Measurements from ENCODE around the gene APOD.
A peak's percentile ranks its signal among the peaks of the same experiment; 100 is the strongest.

Gene APOD

DNA sequence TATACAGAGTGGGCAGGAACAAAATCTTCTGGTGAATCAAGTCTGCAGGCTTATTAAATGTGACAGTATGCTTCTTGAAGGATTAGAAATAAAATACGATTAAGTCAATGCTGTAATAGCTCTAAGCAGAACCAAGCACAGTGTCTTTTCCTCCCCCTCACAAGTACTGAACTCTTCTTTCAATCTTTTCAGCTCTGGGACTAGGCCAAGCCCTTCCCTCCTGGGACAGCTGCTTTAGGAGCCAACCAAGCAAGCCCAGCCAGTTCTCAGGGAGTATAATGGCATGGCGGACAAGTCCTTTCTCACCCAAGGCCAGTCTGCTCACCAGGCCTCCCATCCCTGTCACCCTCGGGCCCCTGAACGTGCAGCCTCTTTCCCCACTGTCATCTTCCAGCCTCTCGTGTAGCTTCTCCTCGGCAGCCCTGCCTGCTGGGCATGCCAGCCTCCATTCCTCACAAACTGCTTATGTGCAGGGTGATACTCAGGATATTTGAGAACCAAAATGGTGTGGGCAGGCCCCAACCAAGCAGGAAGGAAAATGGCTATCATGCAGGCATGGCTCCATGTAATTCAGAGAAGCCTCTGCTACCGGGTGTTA lies 32.3 kb downstream of the APOD start:
- no peak for DNase-seq

DNA sequence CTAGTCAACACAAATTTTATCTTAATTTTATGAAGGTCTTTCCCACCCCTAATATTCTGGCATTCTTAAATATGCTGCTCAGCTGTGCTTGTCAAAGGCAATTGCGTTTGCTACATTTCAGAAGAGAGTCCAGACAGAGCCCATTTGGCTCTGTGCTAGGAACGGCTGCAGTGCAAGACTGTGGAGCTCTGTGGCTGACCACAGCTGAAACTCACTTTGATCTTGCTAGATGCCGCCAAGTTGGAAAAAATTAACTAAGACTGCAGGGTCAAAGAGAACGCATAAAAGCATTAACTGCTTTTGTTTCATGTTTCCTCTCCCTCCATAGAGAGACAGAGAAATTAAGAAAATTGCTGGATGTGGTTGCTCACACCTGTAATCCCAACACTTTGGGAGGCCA lies 33.0 kb downstream of the APOD start:
- peak; percentile 41 for DNase-seq

DNA sequence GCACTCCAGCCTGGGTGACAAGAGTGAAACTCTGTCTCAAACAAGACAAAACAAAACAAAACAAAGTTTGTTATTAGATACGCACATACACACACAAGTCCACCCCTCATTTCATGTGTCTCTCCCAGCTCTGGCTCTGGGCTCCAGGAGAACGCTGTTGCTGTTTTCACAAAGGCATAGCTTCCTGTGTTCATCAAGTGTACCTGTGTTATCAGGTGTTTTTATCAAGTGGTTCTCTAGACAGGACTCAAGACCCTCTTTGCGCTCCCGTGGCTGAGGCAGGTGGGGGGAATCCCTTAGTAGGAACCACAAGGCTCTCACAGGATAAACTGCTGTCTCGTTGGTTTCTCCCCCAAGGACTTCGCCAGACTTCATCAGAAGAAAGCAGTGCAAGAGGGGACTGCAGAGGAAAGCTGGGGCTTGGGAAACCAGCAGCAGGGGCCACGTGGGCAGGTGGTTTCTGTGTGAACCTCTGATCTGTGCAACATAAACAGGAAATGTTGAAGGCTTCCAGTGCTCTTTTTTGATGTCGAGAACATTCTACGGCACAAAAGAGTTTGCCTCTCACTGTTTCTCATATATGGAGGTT lies 33.7 kb downstream of the APOD start:
- DNase-seq = peak; percentile 85

DNA sequence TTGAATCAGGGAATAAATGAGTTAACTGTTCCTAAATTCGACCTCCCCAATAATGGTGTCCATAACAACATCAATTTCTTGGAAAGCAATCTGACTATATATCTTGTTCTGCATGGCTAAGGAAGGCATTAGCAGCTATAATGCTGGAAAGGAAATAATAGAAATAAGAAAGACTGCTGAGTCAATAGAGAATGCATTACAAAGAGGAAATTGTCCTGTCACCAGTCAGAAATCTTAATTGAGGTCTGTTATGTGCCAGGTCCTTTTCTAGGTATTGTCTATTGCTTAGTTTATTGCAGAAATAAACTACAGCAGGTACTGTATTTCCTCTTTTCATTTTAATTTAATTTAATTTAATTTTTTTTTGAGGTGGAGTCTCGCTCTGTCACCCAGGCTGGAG lies 34.8 kb downstream of the APOD start:
- no peak for DNase-seq

DNA sequence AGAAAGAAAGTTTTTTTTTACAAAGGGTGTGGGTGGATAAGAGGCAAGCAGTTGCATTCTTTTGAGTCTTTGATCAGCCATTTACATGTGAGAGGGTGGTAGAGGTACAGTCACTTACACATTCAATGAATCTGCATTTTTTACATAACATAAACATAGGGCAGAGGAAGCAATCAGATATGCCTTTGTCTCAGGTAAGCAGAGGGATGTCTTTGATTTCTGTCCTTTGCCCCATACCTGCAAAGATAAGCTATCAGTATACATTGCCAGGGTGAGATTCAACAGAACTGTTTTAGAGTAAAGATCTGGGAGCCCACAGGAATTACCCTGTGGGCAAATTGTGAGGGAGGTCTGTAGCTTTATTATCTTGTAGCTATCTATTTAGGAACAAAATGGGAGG lies 35.2 kb downstream of the APOD start:
- DNase-seq = no peak

DNA sequence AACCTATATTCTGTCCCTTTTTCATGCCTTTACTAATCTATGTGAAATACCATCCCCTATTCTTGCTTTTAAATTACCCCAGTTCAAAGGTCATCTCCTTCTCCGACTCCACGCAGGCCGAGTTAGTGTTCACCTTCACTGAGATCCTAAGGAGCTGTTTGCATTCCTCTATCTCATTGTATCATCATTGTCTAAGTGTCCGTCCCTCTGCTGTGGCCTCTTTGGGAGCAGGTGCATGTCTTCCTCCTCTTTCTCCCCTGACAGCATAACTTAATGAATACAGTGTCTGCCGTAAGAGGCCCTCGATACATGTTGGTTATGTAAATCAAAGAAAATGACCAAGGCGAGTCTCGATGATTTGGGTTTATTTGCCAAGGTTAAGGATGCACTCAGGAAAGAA lies 35.7 kb downstream of the APOD start:
- DNase-seq = no peak

DNA sequence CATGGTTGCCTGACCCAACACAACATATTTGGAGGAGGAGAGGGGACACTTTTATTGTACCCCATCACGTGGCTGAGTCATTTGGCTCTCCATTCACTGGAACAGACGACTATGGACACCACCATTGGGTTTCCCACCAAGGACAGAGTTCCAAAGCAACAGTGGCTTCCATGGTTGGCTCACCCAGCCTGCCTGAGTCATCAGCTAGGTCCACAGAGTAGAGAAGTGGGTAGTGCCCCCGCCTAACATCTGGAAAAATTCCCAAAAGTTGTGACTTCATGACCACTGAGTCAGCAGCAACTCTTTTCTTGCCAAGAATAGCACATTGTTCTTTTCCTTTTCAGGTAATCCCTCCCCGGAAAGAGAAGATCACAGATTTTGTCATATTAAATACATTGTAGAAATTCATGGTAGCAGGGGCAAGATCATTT lies 37.6 kb downstream of the APOD start:
- no peak for DNase-seq

DNA sequence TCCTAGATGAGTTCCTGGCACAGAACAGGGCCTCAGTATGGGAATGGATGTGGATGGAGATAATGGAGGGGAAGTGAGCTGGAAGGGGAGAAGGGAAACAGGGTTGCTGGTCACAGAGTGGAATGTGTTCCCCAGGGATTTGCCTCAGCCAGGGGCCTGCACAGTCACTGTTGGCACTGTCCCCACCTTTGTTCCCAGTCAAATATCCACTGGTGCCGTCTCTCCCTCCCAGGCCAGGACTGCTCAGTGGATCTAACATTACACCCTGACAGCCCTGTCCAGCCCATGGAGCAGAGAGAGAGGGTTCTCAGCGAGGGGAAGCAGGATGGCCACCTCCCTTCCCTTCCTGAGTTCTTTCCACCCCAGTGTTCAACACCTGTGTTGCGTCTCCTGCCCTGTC lies 39.1 kb downstream of the APOD start:
- DNase-seq = no peak

DNA sequence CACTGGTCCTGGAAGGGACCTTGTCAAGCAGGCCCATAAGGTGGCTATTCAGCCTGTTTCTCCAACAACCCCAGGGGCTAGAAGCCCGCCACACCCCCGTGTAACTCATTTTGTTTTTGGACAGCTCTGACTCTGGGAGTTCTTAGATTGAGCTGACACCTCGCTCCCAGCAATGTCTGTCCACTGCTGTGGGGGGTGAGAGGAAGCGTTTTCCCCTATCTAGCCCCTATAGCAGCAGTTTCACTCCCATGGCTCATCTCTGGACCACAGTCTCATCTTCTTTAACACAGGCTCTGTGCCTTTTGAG lies 39.6 kb downstream of the APOD start:
- DNase-seq = no peak

DNA sequence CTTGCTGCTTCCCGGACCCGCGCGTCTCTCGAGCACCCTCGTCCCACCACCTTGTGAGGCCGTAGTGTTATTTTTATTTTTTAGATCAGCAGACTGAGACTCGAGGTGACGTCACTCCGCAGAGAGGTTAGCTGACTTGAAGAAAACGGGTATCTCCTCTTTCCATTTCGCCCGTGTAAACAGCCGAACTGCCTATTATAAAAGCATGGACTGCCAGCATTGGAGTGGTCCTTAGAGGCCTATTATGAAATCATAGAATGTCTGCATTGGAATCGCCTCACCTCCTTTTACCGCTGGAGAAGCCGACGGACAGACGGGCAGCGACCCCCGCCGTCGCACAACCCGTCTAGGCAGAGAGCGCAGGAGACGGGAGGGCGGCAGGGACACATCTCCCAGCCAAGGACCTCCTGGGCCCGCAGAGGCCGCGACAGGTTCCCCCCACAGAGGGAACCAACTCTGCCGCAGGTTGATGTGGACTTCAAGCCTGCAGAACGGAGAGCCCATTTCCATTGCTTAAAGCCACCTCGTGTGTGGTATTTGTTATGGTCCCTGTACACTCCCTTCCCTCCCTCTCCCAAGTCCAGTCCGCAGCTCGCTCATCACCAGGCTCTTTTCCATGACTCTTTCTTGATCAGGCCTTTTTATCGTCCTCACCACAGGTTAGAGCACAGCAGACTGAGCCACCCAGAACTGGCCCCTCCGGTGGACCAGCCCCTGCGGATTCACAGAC lies 40.1 kb downstream of the APOD start:
- DNase-seq = no peak

DNA sequence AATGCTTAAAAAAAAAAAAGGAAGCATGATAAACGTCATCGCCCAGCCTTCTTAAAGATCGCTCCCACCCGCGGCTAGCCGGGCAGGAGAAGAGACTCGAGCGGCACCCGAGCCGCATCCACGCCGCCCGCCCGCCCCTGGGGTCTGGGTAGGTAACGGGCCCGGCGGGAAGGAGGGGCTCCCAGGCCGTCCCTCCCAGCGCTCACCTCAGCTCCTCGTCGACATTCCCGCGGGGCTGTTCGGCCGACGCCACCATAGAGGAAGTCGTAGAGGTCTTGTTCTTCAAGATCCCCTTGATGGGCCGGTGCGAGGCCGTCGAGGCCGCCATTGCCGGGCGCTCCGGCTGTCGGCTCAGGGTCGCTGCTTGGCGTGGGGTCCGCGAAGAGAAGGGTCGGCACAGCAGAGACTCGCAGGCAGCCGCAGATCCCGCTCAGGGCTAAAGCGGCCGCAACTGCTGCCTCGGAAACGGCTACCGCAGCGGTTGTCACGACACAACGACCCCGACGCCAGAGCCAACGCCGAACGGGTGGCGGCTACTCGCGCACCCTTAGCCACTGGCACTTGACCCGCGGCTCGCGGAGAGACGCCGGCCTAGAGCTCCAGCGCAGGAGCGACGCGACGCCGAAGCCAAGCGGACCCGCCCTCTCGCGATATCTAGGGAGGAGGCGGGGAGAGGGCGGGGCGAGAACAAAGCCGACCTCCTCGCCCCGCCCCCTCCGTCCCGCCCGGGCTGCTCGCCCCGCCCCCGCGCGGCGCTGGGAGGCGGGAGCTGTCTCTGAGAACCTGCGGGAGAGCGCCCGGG lies 40.8 kb downstream of the APOD start, which contains the start of gene PPP1R2:
PPP1R2 (minus strand) TSS at position 628 of the 802 bp plus-strand sequence; CDS start at position 328, 300 bp downstream.
- peak; percentile 90 for DNase-seq

DNA sequence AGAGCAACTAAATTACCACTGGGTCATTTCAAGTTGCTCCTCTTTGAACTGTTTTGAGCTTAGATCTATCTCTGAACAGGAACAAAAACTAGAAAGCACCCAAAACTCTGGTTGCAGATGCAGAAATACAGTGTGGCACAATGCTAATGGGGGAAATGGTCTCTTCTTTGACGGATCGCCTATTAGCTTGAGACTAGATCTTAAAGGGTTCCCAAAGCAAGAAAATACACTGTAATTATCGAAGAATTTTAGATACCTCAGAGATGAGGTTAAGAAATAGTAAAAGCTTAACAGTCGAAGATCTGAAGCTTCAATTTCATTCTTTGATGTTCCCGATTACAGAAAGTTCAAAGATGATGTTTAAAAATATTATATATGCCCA lies 41.4 kb downstream of the APOD start:
- peak; percentile 37 for DNase-seq

DNA sequence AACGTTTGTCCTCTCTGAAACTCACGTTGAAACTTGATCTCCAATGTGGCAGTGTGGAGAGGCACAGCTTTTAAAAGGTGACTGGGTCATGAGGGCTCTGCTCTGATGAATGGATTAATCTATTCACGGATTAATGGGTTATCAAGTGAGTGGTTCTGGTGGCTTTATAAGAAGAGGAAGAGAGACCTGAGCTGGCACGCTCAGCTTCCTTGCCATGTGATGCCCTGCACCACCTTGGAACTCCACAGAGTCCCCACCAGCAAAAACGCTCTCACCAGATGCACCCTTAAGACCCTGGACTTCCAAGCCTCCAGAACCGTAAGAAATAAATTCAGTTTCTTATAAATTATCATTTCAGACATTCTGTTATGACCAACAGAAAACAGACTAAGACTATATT lies 43.2 kb downstream of the APOD start:
- no peak for DNase-seq

DNA sequence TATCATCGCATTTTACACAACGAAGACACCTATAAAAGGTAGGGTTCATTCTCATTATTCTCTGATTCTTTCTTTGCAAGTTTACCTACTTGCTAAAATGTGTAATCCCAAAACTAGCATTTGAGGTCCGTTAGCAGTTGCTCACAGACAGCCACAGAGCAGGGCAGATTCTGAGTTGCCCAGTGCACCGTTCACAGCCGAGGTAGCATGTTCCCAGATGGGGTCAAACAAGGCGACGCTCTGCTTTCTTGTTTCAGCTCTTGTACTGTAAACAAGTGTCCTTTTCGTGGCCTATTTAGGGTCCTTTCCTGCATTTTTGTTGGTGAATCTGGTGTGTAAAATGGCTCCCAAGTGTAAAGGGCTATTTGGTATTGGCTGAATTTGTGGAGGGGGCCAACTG lies 43.7 kb downstream of the APOD start:
- DNase-seq = no peak

DNA sequence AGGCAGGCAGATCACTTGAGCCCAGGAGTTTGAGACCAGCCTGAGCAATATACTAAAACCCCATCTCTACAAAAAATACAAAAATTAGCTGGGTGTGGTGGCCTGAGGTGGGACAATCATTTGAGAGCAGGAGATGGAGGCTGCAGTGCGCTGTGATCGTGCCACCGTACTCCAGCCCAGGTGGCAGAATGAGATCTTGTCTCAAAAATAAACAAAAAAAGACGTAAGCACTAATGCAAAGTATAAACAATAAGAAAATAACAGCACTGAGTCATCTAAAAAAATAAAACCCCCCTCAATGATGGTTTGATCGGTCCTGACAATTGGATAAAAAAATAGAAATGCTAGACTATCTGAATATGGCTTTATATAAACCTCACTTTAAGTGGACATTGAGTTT lies 44.3 kb downstream of the APOD start:
- DNase-seq = no peak

DNA sequence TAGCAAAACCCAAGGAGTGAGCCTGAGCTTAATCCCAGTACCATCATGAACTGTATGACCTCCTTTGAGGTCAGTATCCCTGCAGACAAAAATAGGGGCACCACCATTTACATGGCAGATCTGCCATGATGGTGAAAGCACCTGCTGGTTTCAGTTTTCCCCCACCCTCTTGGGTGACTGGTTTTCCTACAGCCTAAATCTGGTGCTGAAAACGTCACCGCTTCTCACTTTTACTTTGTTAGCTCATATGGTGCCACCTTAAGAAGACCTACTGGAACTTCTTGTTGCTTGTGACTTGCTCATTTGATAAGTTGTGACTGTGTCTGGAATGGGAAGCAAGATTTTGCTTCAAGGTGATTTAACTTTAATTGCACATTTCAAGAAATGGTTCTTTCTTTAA lies 45.7 kb downstream of the APOD start:
- DNase-seq = peak; percentile 63

DNA sequence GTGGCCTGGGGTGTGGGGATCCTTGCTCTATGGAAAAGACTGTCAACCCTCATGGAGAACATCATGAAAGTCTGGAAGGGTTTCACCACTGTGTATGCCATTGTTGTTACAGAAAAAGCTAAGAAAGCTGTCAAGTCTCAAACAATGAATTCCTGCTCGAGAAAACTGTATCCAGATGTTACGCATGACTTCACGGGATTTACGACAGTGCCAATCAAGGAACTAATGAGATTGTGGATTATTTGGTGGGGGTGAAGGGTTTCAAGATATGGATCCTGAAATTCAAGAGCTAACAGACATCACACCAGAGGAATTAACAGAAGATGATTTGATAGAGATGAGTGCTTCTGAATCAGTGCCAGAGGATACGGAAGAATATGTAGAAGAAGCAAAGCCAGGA lies 48.4 kb downstream of the APOD start:
- no peak for DNase-seq

DNA sequence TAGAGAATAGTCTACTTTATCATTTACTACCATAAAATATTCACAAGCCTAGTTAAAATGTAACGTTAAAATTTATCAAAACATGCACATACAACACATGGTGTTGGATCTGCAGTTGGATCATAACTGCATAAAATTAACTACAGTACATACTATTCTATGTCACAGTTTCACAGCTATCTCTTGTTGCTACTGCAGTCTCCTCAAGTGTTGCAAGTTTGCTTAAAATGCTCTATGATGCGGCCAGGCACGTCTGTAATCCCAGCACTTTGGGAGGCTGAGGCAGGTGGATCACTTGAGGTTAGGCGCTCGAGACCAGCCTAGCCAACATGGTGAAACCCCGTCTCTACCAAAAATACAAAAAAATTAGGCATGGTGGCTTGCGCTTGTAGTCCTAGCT lies 50.9 kb downstream of the APOD start:
- DNase-seq = no peak

DNA sequence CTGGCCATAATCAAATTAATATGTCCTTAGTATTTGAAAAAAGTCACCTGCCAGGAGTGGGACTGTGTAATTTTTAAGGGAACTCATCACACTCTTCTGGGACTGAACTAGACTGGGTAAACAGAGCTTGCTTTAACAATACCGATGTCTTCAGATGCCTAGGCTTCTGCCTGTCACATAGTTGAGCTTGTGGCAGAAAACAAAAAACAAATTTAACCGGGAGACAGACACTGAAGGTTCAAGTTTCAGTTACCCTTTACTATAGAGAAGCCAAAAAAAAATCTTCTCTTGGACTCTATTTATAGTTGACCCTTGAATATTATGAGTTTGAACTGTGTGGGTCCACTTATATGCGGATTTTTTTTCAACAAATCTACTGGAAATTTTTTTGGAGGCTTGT lies 51.4 kb downstream of the APOD start:
- DNase-seq = no peak

DNA sequence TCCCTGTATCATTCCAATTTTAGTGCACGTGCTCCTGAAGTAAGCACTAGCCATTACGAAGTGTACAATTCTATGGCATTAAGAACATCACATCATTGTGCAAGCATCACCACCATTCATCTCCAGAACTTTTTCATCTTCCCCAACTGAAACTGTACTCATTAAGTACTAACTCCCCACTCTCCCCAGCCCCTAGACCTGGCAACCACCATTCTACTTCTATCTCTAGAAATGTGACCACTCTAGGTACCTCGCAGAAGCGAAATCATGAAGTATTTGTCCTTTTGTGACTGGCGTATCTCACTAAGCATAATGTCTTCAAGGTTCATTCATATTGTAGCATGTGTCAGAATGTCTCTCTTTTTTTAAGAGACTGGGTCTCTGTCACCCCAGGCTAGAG lies 52.1 kb downstream of the APOD start:
- DNase-seq = no peak

DNA sequence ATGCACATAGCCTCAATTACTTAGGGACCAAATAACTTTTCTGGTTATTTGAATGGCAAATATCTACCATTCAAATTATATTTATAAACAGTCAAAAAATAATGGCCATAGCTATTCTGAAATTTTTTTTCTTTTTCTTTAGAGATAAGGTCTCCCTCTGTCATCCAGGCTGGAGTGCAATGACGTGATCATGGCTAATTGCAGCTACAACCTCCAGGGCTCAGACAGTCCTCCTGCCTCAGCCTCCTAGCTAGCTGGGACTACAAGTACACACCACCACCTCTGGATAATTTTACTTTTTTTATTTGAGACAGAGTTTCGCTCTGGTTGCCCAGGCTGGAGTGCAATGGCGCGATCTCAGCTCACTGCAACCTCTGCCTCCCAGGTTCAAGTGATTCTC lies 57.2 kb downstream of the APOD start:
- DNase-seq = no peak

DNA sequence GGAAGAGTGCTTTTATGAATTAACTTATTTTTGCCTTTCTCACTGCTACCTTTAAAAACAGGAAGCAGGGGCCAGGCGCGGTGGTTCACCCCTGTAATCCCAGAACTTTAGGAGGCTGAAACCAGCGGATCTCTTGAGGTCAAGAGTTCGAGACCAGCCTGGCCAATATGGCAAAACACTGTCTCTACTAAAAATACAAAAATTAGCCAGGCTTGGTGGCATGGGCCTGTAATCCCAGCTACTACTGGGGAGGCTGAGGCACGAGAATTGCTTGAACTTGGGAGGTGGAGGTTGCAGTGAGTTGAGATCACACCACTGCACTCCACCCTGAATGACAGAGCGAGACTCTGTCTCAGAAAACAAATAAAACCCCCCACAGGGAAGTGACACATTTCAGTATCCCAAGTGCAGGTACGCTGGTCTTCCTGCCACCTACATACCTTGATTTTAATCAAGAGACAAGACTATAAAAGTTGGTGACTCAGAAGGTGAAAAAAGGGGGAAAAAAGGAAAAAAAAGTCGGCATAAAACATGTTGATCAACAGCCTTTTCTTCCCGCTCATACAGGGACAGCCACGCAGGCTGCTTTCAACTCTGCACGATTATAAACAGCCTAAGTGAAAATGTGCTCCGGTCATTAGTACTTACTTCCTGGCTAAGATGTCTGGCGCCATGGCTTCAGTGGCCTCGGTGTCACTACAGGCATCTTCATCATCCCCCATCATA lies 59.4 kb downstream of the APOD start:
- DNase-seq = no peak
